Activated T-cell treated with anti-CD3 and anti-CD28 coated beads, Interleukin-2, amount 50 U/mL, for 24 hours (primary cell): ENCODE measurements around the gene FXYD4.

ENCODE experiments used
- DNase-seq: peaks from one replicate; pipeline ENCODE4 v3.0.0-alpha.2; 2020
- H3K27ac Mint-ChIP-seq: 2 replicates; pipeline ENCODE4 v1.8.0; 2020; ENCODE audit warnings: mild to moderate bottlenecking, mixed read lengths
- H3K27me3 Mint-ChIP-seq: 2 replicates; pipeline ENCODE4 v1.8.0; 2020; ENCODE audit warnings: mixed read lengths
- H3K36me3 Mint-ChIP-seq: 2 replicates; pipeline ENCODE4 v1.8.0; 2020; ENCODE audit warnings: low read depth, mixed read lengths
- H3K4me1 Mint-ChIP-seq: 2 replicates; pipeline ENCODE4 v1.8.0; 2020; ENCODE audit warnings: low read depth, mixed read lengths
- H3K4me3 Mint-ChIP-seq: 2 replicates; pipeline ENCODE4 v1.8.0; 2020; ENCODE audit warnings: mild to moderate bottlenecking, moderate library complexity, mixed read lengths
- H3K9me3 Mint-ChIP-seq: 2 replicates; pipeline ENCODE4 v1.8.0; 2020; ENCODE audit warnings: mixed read lengths

FXYD4 gene

GRCh38 chr10:43353495-43354329 is 17.7 kb upstream of the FXYD4 start:
- no peak overlapping the region for H3K4me3 Mint-ChIP-seq

DNA sequence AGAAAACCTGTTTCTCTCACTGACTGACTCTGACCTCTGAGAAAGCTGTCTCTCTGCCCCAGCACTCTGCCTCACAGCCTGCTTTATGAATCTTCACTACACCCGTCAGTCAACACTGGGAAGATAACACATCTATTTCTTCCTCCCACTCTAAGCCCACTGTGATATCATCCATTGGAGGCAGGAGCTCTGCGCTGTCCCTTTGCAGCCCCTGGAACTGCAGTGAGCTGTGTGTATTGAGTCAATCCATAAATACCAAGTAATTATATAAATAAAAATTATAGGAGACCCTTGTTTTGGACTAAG is 17.2 kb upstream of the FXYD4 start:
- H3K4me3 Mint-ChIP-seq, result no peak overlapping the region
- peaks cover 14% of the 10 kb centered on the region for H3K27me3 Mint-ChIP-seq
- H3K4me1 Mint-ChIP-seq, result peaks cover 19% of the 10 kb centered on the region
- H3K27ac Mint-ChIP-seq, result no peak overlapping the region
- H3K36me3 Mint-ChIP-seq, result no peaks in the 10 kb centered on the region
- H3K9me3 Mint-ChIP-seq, result no peaks in the 10 kb centered on the region
- DNase-seq, result no peak

More at GRCh38 chr10:43353495-43354329, 17.7 kb upstream of the FXYD4 start:
- peaks cover 19% of the 10 kb centered on the region for H3K4me1 Mint-ChIP-seq
- peaks cover 19% of the 10 kb centered on the region for H3K27me3 Mint-ChIP-seq
- no peaks in the 10 kb centered on the region for H3K9me3 Mint-ChIP-seq
- DNase-seq, result no peak
- H3K36me3 Mint-ChIP-seq, result no peaks in the 10 kb centered on the region
- no peak overlapping the region for H3K27ac Mint-ChIP-seq

- Mint-ChIP-seq H3K4me1 (peaks cover 19% of the 10 kb centered on the region), H3K36me3 (no peaks in the 10 kb centered on the region), H3K27ac (no peak overlapping the region), H3K27me3 (peaks cover 10% of the 10 kb centered on the region), H3K4me3 (no peak overlapping the region), H3K9me3 (no peaks in the 10 kb centered on the region)
- DNase-seq, result no peak
Observed at GRCh38 chr10:43354879-43355380, 16.5 kb upstream of the FXYD4 start.

DNA sequence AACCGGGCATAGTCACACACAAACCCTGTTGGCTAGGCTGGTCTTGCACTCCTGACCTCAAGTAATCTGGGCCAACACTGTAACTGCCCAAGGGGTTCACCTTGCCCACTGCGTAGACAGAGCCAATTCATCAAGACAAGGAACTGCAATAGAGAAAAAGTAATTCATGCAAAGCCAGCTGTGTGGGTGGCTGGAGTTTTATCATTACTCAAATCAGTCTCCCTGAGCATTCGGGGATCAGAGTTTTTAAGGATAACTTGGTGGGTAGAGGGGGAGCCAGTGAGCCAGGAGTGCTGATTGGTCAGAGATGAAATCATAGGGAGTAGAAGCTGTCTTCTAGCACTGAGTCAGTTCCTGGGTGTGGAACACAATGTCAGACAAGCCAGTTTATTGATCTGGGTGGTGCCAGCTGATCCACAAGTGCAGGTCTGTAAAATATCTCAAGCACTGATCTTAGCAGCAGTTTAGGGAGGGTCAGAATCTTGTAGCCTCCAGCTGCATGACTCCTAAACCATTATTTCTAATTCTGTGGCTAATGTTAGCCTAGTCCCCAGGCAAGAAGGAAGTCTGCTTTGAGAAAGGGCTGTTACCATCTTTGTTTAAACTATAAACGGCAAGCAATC is 15.6 kb upstream of the FXYD4 start:
- Mint-ChIP-seq H3K36me3 (no peaks in the 10 kb centered on the region), H3K4me1 (peaks cover 20% of the 10 kb centered on the region), H3K27ac (peak overlapping the region; percentile 37), H3K4me3 (no peak overlapping the region), H3K27me3 (peaks cover 1% of the 10 kb centered on the region), H3K9me3 (no peaks in the 10 kb centered on the region)
- no peak for DNase-seq

GRCh38 chr10:43360086-43360485 is 11.3 kb upstream of the FXYD4 start:
- Mint-ChIP-seq H3K4me1 (peaks cover 38% of the 10 kb centered on the region), H3K27me3 (no peaks in the 10 kb centered on the region), H3K27ac (peak overlapping the region; percentile 12), H3K9me3 (no peaks in the 10 kb centered on the region), H3K4me3 (peak overlapping the region; percentile 8), H3K36me3 (peaks cover 7% of the 10 kb centered on the region)
- DNase-seq, result no peak

- H3K9me3 Mint-ChIP-seq, result no peaks in the 10 kb centered on the region
Observed at GRCh38 chr10:43361547-43362190, 9.8 kb upstream of the FXYD4 start.

GRCh38 chr10:43362191-43362839 is 9.1 kb upstream of the FXYD4 start:
- Mint-ChIP-seq H3K9me3 (no peaks in the 10 kb centered on the region), H3K4me1 (peaks cover 27% of the 10 kb centered on the region)
- peak; percentile 95 for DNase-seq

More at GRCh38 chr10:43361547-43362190, 9.8 kb upstream of the FXYD4 start:
- Mint-ChIP-seq H3K27ac (peak overlapping the region; percentile 97), H3K36me3 (peaks cover 7% of the 10 kb centered on the region), H3K4me1 (peaks cover 27% of the 10 kb centered on the region), H3K27me3 (no peaks in the 10 kb centered on the region), H3K4me3 (peak overlapping the region; percentile 91)
- no peak for DNase-seq

GRCh38 chr10:43365001-43365400 is 6.4 kb upstream of the FXYD4 start:
- DNase-seq, result no peak
- Mint-ChIP-seq H3K27ac (no peak overlapping the region), H3K4me3 (no peak overlapping the region), H3K36me3 (peaks cover 7% of the 10 kb centered on the region), H3K4me1 (peaks cover 26% of the 10 kb centered on the region), H3K27me3 (no peaks in the 10 kb centered on the region), H3K9me3 (no peaks in the 10 kb centered on the region)

More at GRCh38 chr10:43362191-43362839, 9.1 kb upstream of the FXYD4 start:
- Mint-ChIP-seq H3K4me3 (peak overlapping the region; percentile 91), H3K36me3 (peaks cover 7% of the 10 kb centered on the region), H3K27me3 (no peaks in the 10 kb centered on the region), H3K27ac (peak overlapping the region; percentile 97)

- Mint-ChIP-seq H3K27ac (no peak overlapping the region), H3K36me3 (no peaks in the 10 kb centered on the region), H3K27me3 (no peaks in the 10 kb centered on the region), H3K9me3 (no peaks in the 10 kb centered on the region), H3K4me3 (no peak overlapping the region), H3K4me1 (peaks cover 6% of the 10 kb centered on the region)
- DNase-seq, result no peak
Observed at GRCh38 chr10:43369921-43370320, 1.5 kb upstream of the FXYD4 start.

DNA sequence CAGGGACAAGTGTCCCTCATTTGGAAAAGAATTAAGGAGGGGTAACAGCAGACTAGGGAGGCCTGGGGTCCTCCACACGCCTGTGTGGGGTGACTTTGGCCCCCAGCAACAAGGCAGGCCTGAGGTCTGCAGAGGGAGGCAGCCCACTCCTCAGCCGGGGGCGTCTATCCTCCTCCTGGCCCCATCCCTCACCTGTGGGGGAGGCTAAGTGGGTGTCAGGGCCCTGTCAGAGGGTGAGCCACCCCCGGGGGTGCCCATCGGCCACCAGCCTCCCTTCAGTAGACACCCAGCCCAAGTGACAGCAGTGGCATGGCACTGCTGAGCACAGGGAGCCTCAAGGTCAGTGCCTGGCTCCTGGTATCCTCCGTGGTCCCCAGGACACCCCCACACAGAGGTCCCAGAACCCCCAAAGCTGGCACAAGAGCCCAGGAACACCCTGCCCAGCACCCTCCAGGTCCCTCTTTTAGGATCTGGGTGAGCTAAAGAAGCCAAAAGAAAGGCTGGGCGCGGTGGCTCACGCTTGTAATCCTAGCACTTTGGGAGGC is 693 bp upstream of the FXYD4 start:
- Mint-ChIP-seq H3K9me3 (no peaks in the 10 kb centered on the region), H3K27ac (no peak overlapping the region), H3K4me3 (no peak overlapping the region), H3K36me3 (no peaks in the 10 kb centered on the region), H3K4me1 (peaks cover 6% of the 10 kb centered on the region), H3K27me3 (no peaks in the 10 kb centered on the region)
- DNase-seq, result no peak

GRCh38 chr10:43372765-43373361 is 1.4 kb downstream of the FXYD4 start:
- H3K27me3 Mint-ChIP-seq, result no peaks in the 10 kb centered on the region
- H3K27ac Mint-ChIP-seq, result no peak overlapping the region
- no peaks in the 10 kb centered on the region for H3K9me3 Mint-ChIP-seq
- peaks cover 6% of the 10 kb centered on the region for H3K4me1 Mint-ChIP-seq
- no peak overlapping the region for H3K4me3 Mint-ChIP-seq
- H3K36me3 Mint-ChIP-seq, result no peaks in the 10 kb centered on the region
- no peak for DNase-seq

DNA sequence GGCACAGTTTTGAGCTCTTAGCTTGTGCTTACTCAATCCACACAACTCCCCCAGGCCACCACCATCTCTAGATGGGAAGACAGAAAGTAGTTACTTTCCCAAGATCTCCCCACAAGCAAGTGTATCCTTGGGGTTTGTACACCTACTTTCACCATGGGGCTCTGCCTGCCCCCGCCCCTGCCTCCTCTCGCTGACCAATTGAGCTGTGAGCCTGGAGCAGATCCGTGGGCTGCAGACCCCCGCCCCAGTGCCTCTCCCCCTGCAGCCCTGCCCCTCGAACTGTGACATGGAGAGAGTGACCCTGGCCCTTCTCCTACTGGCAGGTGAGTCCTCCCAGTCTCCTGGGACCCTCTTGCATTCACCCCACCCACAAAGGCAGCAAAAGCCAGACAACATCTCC is 2.0 kb downstream of the FXYD4 start:
- no peaks in the 10 kb centered on the region for H3K27me3 Mint-ChIP-seq
- no peaks in the 10 kb centered on the region for H3K9me3 Mint-ChIP-seq
- no peak for DNase-seq
- H3K4me1 Mint-ChIP-seq, result peaks cover 6% of the 10 kb centered on the region
- no peaks in the 10 kb centered on the region for H3K36me3 Mint-ChIP-seq
- H3K27ac Mint-ChIP-seq, result no peak overlapping the region
- no peak overlapping the region for H3K4me3 Mint-ChIP-seq

DNA sequence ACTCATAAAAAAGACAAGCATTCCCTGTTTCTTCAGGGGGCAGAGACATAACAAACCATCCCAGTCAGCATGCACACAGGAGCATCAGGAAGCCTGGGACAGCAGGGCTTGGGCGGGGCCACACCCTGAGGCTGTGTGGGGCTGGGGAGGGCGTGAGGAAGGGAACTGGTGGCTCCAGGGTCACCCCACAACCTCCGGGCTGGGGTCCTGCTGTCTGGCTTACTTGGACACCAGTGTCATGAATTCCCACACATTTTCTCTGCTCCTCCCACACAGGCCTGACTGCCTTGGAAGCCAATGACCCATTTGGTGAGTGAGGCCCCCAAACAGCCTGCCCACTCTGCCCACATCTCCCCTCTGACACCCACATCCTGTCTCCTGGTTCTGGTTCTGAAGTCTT is 2.8 kb downstream of the FXYD4 start:
- no peak overlapping the region for H3K4me3 Mint-ChIP-seq
- no peak for DNase-seq
- H3K4me1 Mint-ChIP-seq, result peaks cover 6% of the 10 kb centered on the region
- H3K9me3 Mint-ChIP-seq, result no peaks in the 10 kb centered on the region
- no peaks in the 10 kb centered on the region for H3K27me3 Mint-ChIP-seq
- no peaks in the 10 kb centered on the region for H3K36me3 Mint-ChIP-seq
- no peak overlapping the region for H3K27ac Mint-ChIP-seq
